ENCODE results near the gene DUSP11. TPM values are rescaled to one million over a fixed set of nuclear protein-coding genes. Genes with fewer than 3 reads are reported as not detected.

The DUSP11 gene
- total RNA-seq, 1 experiment from 2014 or later = 22.9 TPM

- peak; percentile 52 for TF ChIP-seq ELF1 (IDR thresholded peaks at IDR 0.05; ENCODE audit: borderline replicate concordance, low read depth)
Measured at GRCh38 chr2:73828818-73829570, 49.1 kb upstream of the DUSP11 start, which contains the start of gene STAMBP (continued).

GRCh38 chr2:73828389-73828817 lies 48.5 kb upstream of the DUSP11 start:
- peaks cover 7 to 15% of the 10 kb centered on the region in 2 experiments; a peak in 3 of 4 replicates for H3K36me3 ChIP-seq (ENCODE audit: control insufficient read depth in 1 of 2, insufficient read depth in 2 of 2, low read length in 2 of 2)
- H3K4me2 ChIP-seq (ENCODE audit: low read length) = peak overlapping the region; percentile 80
- H3K4me1 ChIP-seq (ENCODE audit: control insufficient read depth in 1 of 2, insufficient read depth in 2 of 2, low read length in 2 of 2) = peaks cover 11 to 32% of the 10 kb centered on the region in 2 experiments; a peak in 3 of 4 replicates
- H3K27me3 ChIP-seq (ENCODE audit: insufficient read depth, low read length) = no peaks in the 10 kb centered on the region
- peak overlapping the region; percentile 79 for H3K27ac ChIP-seq (ENCODE audit: low read depth, low read length)
- no peak for TF ChIP-seq RAD21 (IDR thresholded peaks at IDR 0.05; ENCODE audit: low read depth)
- TF ChIP-seq SP1 (IDR thresholded peaks at IDR 0.05; ENCODE audit: low read depth) = no peak
- TF ChIP-seq EGR1 (IDR thresholded peaks at IDR 0.05; ENCODE audit: low read depth) = no peak
- TF ChIP-seq YY1 (IDR thresholded peaks at IDR 0.05; ENCODE audit: extremely low read depth, insufficient replicate concordance, low read depth, low read length) = no peak
- TF ChIP-seq ZFX (IDR thresholded peaks at IDR 0.05) = no peak
- H2AFZ ChIP-seq (ENCODE audit: low read depth, low read length, poor library complexity, severe bottlenecking) = peak overlapping the region; percentile 89
- H3K79me2 ChIP-seq (ENCODE audit: insufficient read depth, low read length) = peaks cover 29% of the 10 kb centered on the region
- peak overlapping the region; percentile 73 to 95 for H3K4me3 ChIP-seq (replicated peaks in 1 of 2; ENCODE audit: low read depth in 1 of 2, low read length in 2 of 2)
- BruUV-seq (replicated peaks) = TSS peak; percentile 82
- ChIA-PET RAD21 (ENCODE audit: low non-redundant PET in 1 of 2, low total read pairs in 2 of 2, uncharacterized antibody in 2 of 2, unreplicated experiment in 2 of 2) (interaction anchor here (0.7 to 1.0 kb wide), 2 partner anchors 91 to 323 kb away, joined by 3 to 4 read pairs; partner anchors contain the start of gene TPRKB (in 1 of the 2)), POLR2A (interaction anchor here (0.8 to 1.7 kb wide), 6 partner anchors 91 to 371 kb away, joined by 3 to 6 read pairs (median 4); partner anchors contain the start of genes BOLA3, MTHFD2 and TPRKB), CTCF (interaction anchor here (0.6 to 2.8 kb wide), 10 partner anchors 8 to 507 kb away, joined by 3 to 14 read pairs (median 5); partner anchors contain the start of gene MOB1A)
- ATAC-seq (no peak), DNase-seq (ENCODE audit: low read depth, low spot score) (no peak)
- H4K20me1 ChIP-seq (ENCODE audit: insufficient read depth) = no peaks in the 10 kb centered on the region
- H3K9ac ChIP-seq (ENCODE audit: low read length) = peak overlapping the region; percentile 87
- intact Hi-C loops (cut with micrococcal nuclease) = no loop called here
- no peaks in the 10 kb centered on the region for H3K9me2 ChIP-seq (ENCODE audit: insufficient read depth)
- H3K9me3 ChIP-seq (ENCODE audit: control insufficient read depth in 1 of 2, insufficient read depth in 1 of 2, low read depth in 1 of 2, low read length in 2 of 2) = no peaks in the 10 kb centered on the region

All from HCT116 (cell line).